Right lobe of liver (tissue), 4 donors: ENCODE results near the gene ABCF2.

Source experiments
- POLR2A ChIP-seq: fragments of 450-650 bp; IDR thresholded peaks from one replicate; pipeline ENCODE4 v1.6.1; 2017; ENCODE audit warnings: antibody characterized with exemption, mild to moderate bottlenecking
- TF ChIP-seq, protein P1 (sequence below), 4 donors: fragments of 200-600 bp in 3 of 4; fragments of 450-650 bp in 1 of 4; IDR thresholded peaks; one replicate each; pipeline versions ENCODE4 v1.5.1 to v1.8.0; 2016 to 2022; ENCODE audit warnings: antibody characterized with exemption in 4 of 4, mild to moderate bottlenecking in 2 of 4
- donor health status: DM: no; HTN: no; CAD: no.
- donor health status: DM: no; HTN: no; CAD: no.
- donor health status: DM: no; HTN: yes; CAD: no.

GRCh38 chr7:151173386-151174245 is 53.4 kb downstream of the ABCF2 start:
- no peak for TF ChIP-seq POLR2A
- TF ChIP-seq, protein P1, sequence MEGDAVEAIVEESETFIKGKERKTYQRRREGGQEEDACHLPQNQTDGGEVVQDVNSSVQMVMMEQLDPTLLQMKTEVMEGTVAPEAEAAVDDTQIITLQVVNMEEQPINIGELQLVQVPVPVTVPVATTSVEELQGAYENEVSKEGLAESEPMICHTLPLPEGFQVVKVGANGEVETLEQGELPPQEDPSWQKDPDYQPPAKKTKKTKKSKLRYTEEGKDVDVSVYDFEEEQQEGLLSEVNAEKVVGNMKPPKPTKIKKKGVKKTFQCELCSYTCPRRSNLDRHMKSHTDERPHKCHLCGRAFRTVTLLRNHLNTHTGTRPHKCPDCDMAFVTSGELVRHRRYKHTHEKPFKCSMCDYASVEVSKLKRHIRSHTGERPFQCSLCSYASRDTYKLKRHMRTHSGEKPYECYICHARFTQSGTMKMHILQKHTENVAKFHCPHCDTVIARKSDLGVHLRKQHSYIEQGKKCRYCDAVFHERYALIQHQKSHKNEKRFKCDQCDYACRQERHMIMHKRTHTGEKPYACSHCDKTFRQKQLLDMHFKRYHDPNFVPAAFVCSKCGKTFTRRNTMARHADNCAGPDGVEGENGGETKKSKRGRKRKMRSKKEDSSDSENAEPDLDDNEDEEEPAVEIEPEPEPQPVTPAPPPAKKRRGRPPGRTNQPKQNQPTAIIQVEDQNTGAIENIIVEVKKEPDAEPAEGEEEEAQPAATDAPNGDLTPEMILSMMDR (IDR thresholded peaks at IDR 0.05) = no peak
